Panc1 (cell line): ENCODE results near the gene SPTBN1.

Experiments
- POLR2AphosphoS5 ChIP-seq: IDR thresholded peaks from 2 replicates; pipeline ENCODE4 v1.6.1; 2012; ENCODE audit warnings: mild to moderate bottlenecking, low read depth, low read length, moderate library complexity
- REST ChIP-seq, 2 experiments: IDR thresholded peaks; 2 replicates each; pipeline ENCODE4 v1.6.1; 2011 to 2012; ENCODE audit warnings: low read depth in 2 of 2, control low read depth in 1 of 2, low read length in 1 of 2, mild to moderate bottlenecking in 1 of 2, moderate library complexity in 1 of 2; ENCODE audit not compliant: insufficient read depth in 1 of 2
- SIN3A ChIP-seq: IDR thresholded peaks from 2 replicates; pipeline ENCODE4 v1.6.1; 2012; ENCODE audit warnings: low read depth, mild to moderate bottlenecking, low read length, moderate library complexity, borderline replicate concordance; ENCODE audit not compliant: insufficient read depth
- TF ChIP-seq, protein P1 (sequence below): fragments of 450-650 bp; IDR thresholded peaks from 2 replicates; pipeline ENCODE4 v1.5.1; 2017; ENCODE audit warnings: mild to moderate bottlenecking

GRCh38 chr2:54716375-54716774 lies 260.2 kb downstream of the SPTBN1 start:
- TF ChIP-seq REST (IDR thresholded peaks at IDR 0.05; ENCODE audit: insufficient read depth in 1 of 2, low read depth in 2 of 2, low read length in 1 of 2) (no peak), POLR2AphosphoS5 (no peak), SIN3A (no peak)
- TF ChIP-seq, protein P1, sequence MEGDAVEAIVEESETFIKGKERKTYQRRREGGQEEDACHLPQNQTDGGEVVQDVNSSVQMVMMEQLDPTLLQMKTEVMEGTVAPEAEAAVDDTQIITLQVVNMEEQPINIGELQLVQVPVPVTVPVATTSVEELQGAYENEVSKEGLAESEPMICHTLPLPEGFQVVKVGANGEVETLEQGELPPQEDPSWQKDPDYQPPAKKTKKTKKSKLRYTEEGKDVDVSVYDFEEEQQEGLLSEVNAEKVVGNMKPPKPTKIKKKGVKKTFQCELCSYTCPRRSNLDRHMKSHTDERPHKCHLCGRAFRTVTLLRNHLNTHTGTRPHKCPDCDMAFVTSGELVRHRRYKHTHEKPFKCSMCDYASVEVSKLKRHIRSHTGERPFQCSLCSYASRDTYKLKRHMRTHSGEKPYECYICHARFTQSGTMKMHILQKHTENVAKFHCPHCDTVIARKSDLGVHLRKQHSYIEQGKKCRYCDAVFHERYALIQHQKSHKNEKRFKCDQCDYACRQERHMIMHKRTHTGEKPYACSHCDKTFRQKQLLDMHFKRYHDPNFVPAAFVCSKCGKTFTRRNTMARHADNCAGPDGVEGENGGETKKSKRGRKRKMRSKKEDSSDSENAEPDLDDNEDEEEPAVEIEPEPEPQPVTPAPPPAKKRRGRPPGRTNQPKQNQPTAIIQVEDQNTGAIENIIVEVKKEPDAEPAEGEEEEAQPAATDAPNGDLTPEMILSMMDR = no peak
